Testis (tissue), 2 donors: ENCODE data around the gene CDC42SE2.

Experiments
- POLR2A ChIP-seq: fragments of 450-650 bp; IDR thresholded peaks from one replicate; pipeline ENCODE4 v1.6.1; 2017; ENCODE audit warnings: antibody characterized with exemption, mild to moderate bottlenecking, moderate library complexity
- TF ChIP-seq, protein P1 (sequence below), 3 experiments: fragments of 450-650 bp in 2 of 3; fragments of 200-600 bp in 1 of 3; sonication (generic) in 1 of 3; IDR thresholded peaks; one replicate each; pipeline ENCODE4 v1.5.1; 2016 to 2019; ENCODE audit warnings: antibody characterized with exemption in 3 of 3, mild to moderate bottlenecking in 2 of 3, moderate library complexity in 1 of 3

- TF ChIP-seq, protein P1, sequence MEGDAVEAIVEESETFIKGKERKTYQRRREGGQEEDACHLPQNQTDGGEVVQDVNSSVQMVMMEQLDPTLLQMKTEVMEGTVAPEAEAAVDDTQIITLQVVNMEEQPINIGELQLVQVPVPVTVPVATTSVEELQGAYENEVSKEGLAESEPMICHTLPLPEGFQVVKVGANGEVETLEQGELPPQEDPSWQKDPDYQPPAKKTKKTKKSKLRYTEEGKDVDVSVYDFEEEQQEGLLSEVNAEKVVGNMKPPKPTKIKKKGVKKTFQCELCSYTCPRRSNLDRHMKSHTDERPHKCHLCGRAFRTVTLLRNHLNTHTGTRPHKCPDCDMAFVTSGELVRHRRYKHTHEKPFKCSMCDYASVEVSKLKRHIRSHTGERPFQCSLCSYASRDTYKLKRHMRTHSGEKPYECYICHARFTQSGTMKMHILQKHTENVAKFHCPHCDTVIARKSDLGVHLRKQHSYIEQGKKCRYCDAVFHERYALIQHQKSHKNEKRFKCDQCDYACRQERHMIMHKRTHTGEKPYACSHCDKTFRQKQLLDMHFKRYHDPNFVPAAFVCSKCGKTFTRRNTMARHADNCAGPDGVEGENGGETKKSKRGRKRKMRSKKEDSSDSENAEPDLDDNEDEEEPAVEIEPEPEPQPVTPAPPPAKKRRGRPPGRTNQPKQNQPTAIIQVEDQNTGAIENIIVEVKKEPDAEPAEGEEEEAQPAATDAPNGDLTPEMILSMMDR (IDR thresholded peaks at IDR 0.05): no peak
- TF ChIP-seq POLR2A: no peak
Observed at GRCh38 chr5:131386779-131387178, 122.9 kb downstream of the CDC42SE2 start.
